Stimulated activated CD4-positive, alpha-beta T cell treated with anti-CD3 and anti-CD28 coated beads, Interleukin-4, amount 100 ng/mL, for 1 hour (primary cell): ENCODE results near the gene BEAN1.
"Not testable (repeated sequence)": the region's sequence is repeated elsewhere in the genome, so short reads cannot be mapped to it uniquely, and the experiment has no call there.

ENCODE experiments used
- DNase-seq: peaks from one replicate; pipeline ENCODE4 v3.0.0-alpha.2; 2020

The BEAN1 gene

DNA sequence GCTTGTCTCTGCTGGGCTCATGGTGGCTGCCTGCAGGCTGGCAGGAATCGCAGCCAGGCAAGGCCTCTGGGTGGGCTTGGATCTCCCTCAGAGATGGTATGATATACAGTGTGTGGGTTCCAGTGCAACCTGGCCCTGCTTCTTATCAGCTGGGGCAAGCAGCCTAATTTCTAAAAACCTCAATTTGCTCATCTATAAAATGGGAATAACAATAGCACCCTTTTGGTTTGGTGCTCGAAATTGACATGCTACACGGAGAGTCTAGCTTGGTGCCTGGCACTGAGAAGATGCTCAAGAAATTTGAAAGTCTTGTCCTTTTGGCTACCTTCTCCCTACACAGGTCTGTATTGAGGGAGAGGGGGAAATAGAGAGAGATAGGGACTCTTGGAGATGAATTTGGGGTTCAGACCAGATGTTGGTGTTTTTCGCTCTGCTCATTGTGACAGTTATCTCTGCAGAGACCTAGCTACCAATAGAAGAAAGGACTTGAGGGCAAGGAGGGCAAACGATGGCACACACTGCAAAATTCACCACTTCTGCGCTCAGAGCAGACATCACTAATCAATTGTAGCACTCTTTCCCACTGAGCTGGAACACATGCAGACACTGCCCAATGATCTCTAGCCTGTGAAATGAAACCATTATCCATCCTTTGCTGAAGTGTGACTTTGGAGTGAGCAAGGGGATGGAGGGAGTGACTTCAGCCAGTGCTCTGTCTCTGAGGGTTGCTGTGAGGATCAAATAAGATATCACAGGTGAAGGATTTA, 15.6 kb downstream of the BEAN1 start:
- no peak for DNase-seq

DNA sequence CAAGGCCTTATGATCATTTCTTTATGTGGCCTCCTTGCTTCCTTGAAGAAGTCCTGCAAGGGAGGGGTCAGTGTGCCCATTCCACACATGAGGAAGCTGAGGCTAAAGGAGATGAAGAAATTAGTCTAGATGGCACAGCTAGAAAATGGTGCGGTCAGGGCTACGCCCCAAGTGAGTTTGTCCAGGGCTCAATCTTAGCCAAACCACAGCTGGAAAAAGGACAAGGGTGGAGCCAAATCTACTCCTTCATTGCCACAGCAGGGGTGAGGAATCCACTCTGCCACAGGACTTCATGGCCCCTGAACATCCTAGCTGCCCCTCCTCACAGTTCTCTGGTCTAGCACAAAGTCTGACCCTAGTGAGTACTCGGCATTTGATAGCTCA, 16.2 kb downstream of the BEAN1 start:
- no peak for DNase-seq

DNA sequence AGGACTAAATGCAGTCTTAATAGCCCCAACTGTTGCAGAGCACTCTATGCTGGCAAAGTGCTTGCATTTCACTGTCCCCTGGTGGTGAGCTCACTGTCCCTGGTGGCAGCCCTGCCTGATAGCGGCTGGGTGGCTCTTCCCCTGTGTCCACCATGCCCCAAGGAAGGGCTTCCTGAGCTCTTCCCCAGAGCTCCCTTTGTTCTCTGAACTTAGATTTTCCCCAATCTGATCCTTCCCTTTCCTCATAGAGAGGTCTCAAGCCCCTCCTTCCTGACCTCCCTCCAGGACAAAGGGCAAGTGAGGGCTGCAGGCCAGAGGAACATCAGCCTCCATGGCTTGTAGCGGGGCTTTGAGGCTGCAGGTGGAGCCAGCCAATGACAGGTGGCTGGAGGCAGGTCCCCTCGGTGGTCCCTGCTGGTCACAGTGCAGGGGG, 17.0 kb downstream of the BEAN1 start:
- no peak for DNase-seq

DNA sequence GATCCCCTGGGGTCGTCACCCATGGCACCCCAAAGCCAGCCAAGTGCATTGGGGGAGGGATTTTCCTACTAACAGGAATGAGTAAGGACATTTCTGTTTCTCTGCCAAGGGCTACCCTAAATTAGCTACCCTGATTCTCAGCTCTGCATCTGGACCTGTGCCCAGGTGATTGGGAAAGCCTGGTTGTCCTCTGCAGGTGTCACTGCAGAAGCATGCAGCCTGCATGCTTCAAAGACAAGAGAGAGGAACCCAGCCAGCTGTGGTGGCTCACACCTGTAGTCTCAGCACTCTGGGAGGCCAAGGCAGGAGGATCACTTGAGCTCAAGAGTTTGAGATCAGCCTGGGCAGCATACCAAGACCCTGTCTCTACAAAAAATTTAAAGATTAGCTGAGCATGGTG, 19.6 kb downstream of the BEAN1 start:
- DNase-seq = no peak

DNA sequence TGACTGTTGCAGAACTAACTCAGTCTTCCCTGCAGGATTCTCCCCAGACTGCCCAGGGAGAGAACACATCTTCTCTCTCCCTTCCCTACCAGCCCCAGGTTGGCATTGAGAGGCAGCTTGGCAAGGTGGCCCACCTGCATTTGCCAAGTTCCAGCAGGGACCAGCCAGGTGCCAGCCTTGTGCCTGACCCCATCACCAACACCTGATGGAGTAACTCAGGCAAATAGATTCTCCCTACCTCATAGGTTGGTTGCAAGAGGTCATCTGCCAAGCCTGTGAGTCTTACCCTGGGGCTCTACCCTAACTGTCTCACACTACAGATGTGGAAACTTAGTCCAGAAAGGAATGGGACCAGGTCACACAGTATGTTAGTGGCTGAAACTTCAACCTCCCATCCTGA, 20.4 kb downstream of the BEAN1 start:
- no peak for DNase-seq

DNA sequence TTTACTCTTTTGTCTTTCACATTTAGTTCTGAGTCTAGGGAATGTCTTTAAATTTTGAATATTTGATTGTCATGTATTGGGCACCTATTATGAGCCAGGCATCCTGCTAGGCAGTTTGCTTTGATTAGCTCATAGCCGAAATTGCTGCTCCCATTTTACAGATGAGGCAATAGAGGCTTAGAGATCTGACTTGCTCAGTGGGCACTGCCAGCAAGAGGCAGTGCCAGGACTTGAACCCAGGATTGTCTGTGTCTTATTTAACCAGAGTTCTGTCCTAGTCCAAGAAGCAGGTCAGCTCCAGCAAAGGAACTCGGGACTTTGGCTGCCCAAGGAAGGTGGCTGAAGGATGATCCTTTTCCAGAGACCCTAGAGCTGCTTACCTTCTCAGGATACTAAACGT, 24.5 kb downstream of the BEAN1 start:
- no peak for DNase-seq

DNA sequence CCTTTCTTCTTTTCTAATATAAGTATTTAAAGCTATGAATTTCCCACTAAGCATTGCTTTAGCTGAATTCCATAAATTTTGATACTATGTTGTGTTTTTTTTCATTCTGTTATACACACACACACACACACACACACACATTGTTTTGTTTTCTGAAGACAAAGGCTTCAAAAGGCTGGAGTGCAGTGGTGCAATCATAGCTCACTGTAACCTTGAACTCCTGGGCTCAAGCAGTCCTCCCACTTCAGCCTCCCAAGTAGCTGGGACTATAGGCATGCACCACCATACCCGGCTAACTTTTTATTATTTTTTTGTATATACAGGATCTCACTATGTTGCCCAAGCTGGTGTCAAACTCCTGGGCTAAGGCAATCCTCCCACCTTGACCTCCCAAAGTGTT, 26.1 kb downstream of the BEAN1 start:
- not testable (repeated sequence) for DNase-seq

DNA sequence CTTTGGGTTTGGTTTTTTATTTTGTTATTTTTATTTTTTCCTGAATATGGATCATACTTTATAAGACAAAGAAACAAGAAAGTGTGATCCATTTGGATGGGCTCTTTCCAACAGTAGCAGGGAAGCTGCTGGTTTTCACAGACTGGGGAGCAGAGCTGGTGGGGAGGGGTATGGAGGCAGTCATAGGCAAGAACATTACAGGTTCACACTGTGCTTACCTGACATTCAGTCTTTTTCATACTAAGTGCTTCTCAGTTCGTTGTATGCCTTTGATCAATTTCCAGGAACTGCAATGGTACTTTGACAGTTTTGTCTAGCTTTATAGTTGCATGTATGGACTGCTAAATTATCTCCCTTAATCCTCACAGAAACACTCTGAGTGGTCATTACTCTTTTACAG, 27.7 kb downstream of the BEAN1 start:
- no peak for DNase-seq

DNA sequence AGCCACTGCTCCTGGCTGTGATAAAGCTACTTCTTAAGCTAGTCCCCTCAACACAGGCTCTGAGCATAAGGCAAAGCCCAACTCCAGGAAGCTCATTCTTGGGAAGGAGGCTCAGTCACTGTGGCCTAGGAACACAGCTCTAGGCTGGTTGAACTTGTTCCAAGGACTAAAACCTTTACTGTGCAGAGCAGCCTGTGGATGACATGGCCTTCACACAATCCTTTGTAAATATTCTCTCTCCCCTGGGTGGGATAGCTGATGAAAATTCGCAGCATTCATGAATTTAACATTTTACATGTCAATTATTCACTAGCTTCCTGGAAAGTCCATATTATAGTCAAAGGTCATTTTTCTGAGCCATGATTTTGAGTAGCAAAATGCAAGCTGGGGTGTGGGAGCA, 28.9 kb downstream of the BEAN1 start:
- DNase-seq = no peak

DNA sequence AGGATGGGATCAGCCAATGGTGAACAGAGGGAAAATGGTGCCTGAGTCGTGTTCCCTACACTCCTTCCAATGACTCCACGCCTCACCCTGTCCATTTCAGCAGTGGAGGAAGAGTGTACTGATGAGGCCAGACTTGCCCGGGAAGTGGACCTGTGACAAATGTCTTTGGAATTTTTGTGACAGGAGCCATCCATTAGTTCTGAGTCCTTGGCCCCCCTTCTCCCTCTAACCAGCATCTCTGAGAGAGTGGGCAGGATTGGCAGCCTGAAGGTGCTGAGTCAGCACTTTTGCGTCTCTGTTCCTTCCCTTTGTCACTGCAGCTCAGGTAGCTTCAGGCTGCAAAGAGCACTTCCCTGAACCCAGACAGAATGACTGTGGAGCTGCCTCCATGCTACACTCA, 30.8 kb downstream of the BEAN1 start:
- DNase-seq = no peak

DNA sequence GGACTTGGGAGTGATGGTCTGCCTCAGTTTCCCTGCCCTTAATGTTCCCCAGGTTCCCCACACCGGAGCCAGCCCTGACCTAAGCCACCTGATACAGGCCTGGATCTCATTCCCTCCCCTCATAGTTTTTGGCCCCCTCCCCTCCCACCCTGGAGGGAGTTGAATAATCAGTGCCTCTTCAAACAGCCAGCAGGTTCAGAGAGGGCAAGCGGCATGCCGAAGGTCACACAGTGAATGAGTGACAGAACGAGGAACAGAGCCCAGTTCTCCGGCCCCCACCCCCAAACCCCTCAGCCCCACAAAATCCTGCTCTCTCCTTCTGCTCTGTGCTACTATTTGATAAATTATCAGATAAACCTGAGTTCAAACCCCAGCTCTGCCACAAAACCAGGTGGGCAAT, 31.2 kb downstream of the BEAN1 start:
- no peak for DNase-seq

DNA sequence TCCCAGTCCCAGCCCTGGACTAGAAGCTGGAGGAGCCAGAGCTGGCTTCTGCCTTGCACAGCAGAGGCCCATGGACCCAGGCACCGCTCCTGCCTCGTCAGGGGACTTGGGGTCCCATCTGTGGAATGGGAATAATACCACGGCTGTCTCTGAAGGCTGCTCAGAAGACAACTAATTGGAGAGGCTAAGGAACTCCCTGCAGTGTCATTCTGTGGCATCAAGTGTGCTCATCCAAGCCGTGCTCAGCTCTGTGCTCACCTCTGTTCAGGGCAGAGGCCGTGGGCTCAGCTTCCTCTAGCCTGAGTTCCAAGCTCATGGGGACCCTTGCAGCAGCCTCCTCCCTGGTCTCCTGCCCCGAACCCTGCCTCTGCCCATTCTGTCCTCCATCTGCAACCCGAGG, 31.8 kb downstream of the BEAN1 start:
- no peak for DNase-seq

DNA sequence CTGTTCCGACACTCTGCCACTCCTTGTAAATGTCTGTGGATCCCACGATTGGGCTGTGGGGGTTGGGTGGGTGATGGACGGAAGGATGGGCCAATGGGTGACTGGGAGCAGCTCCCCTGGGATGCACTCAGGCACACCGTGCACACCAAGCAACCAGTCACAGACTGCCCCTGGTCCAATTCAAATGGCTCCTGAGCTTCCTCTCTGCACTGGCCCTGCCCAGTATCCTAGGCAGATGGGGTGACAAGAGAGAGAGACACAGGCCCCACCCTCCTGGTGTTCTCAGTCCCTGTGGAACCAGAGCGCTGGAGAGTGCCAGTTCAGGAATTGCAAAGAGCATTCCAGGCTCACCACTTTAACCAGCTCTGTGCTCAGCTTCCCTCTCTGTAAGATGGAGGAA, 32.8 kb downstream of the BEAN1 start:
- no peak for DNase-seq

DNA sequence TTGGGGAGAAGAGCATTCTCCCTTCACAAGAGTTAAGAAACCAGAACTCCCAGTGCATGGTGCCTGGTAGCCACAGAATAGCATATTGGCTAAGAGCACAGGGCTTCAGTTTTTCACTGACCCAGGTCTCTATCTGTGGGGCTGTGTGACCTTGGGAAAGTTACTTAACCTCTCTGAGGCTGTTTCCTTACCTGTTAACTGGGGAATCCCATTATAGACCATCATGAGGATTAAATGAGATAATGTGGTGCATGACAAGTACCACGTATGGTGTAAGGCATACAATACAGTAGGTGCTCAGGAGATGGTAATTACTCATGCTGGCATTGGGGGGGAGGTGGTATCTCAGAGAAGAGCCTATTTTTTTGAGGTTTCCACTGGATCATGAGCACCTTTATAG, 33.6 kb downstream of the BEAN1 start:
- DNase-seq = no peak

DNA sequence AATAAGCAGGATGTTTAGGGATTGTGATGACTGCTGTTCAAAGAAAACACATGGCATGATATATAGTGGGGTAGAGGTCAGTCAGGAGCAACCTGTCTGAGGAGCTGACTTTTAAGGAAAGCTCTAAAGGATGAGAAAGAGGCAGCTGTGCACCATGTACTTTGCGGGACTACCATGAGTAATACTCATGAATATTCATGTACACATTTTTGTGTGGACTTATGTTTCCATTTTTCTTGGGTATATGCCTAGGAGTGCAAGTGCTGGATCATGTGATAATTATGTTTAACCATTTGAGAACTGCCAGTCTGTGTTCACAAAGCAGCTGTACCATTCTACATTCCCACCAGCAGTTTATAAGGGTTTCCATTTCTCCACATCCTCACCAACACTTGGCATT, 35.8 kb downstream of the BEAN1 start:
- DNase-seq = no peak

DNA sequence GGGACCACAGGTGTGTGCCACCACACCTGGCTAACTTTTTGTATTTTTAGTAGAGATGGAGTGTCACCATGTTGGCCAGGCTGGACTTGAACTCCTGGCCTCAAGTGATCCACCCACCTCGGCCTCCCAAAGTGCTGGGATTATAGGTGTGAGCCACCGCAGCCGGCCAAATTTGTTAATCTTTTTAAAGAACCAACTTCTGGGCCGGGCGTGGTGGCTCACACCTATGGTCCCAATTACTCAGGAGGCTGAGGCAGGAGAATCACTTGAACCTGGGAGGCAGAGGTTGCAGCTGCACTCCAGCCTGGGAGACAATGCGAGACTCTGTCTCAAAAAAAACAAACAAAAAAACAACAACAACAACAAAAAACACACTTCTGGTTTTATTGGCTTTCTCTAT, 38.9 kb downstream of the BEAN1 start:
- DNase-seq = not testable (repeated sequence)

DNA sequence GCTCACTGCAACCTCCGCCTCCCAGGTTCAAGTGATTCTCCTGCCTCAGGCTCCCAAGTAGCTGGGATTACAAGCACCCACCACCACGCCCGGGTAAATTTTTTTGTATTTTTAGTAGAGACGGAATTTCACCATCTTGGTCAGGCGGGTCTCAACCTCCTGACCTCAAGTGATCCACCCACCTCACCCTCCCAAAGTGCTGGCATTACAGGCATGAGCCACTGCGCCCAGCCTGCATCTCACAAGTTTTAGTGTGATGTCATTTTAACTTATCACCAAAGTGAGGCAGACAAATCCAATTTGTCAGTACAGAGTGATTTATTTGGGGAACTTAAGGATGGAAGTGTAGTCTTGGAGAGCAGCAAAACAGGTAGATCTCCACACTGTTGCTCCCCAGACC, 39.5 kb downstream of the BEAN1 start:
- DNase-seq = not testable (repeated sequence)

DNA sequence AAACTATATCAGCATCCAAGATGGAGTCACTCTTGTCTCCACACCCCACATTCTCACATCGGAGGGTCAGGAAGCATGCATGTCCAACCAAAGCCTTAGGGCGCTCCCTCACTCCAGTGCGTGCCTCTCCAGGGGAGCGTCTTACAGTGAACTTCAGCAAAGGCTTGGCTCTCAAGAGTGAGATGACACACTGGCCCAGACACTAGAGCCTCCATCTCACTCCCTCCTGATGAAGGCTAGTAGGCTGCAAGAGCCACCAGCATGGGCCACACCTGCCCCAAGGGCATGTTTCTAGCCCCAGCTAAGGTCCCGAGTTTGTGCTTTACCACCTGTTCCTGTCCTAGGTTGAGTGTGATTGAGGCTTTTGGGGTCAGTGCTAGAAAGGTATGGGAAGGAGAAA, 40.5 kb downstream of the BEAN1 start:
- DNase-seq = no peak

DNA sequence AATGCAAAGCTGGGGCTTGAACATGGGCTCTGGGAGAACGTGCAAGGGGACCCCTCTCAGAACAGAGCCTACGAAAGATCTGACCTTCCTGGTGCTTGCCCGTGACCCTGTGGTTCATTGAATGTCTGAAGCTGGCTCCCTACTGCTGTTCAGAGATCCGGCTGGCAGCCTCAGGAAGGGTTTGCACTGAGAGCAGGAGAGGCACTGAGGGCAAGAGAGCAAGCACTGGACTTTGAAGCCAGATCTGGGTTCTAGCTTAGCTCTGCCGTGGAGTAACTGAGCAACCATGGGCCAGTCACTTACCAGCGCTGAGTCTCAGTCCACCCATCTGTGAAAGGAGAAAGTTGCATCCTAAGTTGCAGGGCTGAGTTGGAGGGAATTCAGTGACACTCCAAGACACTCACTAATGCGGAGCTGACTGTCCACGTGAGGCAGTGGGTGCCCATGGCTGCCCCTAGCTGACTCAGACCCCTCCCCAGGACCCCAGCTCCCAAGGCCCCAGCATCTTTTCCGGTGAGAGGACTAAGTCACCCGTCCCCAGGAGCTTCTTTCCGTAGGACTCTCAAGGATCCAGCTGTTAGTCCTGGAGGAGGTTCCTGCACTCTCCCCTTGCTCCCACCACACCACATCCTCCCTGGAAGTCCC, 41.3 kb downstream of the BEAN1 start:
- DNase-seq = no peak

DNA sequence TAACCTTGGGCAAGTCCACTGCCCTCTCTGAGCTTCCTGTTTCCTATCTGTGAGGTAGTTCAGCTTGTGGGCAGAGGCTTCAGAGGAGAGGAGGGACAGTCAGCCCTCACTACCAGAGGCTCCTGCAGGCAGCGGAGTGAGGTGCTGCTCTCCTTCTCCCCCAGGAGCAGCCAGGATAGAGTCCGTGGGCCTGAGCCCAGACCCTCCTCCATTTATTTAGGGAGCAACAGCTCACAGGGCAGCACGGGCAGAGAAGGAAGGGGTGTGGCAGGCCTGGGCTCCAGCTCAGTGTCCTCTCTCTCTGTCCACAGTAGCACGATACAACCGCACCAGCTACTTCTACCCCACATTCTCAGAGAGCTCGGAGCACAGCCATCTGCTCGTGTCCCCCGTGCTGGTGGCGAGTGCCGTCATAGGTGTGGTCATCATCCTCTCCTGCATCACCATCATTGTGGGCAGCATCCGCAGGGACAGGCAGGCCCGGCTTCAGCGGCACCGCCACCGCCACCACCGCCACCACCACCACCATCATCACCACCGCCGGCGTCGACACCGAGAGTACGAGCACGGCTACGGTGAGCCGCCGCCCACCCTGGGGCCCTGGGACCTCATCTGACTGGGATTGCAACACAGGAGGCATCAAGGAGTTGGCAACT, 42.3 kb downstream of the BEAN1 start:
- DNase-seq = no peak

DNA sequence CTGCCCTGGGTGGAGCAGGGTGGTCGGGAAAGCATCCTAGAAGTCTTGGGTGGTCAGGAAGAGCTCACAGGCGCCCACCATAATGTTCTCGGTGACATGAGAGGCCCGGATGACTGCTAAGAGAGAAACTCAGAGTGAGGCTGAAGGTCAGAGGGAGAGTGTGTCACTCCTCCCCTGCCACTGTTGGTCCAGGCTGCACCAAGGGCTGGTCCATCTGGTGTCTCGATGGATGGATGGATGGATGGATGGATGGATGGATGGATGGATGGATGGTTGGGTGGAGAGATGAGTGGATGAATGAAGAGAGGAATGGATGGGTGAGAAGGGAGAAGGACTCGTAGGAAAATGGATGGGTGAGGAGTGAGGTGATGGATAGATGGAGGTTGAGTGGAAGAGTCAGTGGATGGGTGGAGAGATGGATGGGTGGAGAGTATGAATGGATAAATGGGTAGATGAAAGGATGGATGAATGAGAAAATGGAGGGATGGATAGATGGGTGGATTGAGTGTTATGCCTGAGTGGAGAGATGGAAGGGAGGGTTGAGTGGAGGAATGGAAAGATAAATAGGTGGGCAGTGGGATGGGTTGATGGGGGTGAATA, 43.0 kb downstream of the BEAN1 start:
- no peak for DNase-seq

DNA sequence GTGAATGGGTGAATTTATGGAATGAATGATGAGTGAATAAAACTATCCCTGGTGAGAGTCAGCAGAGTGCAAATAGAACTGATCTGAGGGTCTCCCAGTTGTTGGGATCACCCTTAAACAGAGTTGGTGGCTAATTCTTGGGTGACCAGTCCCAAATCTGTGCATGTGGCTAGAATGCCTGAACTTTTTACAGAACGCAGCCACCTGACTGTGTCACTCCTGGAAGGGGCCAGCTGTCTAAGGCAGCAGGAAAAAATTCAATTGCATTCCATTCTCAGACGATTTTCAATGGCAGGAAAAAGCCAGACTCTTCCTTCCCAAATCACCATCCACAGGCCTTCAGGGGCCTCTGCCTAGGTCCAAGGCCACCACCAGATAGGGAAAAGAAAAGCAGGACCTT, 43.5 kb downstream of the BEAN1 start:
- DNase-seq = no peak

DNA sequence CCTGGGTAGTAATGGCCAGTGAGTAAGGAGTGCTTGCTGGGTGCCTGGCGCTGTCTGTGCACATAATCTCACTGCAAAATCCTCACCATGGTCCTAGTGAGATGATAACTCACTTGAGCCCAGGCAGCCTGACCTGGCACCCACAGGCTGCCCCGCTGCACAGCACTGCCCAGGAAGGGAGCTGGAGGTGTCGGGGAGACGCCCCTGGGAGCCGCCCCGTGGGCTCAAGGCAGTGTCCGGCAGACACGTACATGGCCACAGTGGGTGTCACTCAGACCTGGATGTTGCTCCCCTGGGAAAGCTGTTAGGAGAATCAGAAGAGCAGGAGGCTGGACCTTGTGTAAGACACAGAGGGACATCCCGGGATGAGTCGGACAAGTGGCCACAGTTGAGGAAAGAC, 44.2 kb downstream of the BEAN1 start:
- DNase-seq = no peak
